ENCODE data around the gene PDE6H.

The PDE6H gene

DNA sequence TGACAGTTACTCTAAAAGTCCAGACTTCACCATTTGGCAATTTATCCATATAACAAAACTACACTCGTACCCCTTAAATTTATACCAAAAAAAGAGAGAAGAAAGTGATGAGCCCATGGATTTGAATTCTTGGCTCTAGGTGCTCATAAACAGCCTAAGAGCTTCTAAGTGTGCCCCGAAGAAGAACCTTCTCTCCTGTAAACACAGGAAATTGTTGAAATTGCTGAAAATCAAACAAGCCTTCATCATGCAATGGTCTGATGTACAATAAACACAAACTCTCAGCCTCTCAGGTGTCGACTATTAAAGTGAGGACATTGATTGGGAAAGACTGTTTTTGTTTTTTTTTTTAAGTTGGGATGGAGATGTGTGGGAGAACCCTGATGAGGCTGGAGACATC lies 21.8 kb downstream of the PDE6H start:
- Histone ChIP-seq H3K36me3 (ENCODE audit: insufficient read depth, low read length) (no peaks in the 10 kb centered on the region), H3K27ac (ENCODE audit: low read length) (no peak overlapping the region), H3K9ac (ENCODE audit: low read depth, low read length) (no peak overlapping the region), H4K20me1 (ENCODE audit: insufficient read depth, low read length) (no peaks in the 10 kb centered on the region), H2AFZ (ENCODE audit: low read depth, low read length) (no peak overlapping the region; the same call in 1 of the 2 replicates), H3K79me2 (ENCODE audit: insufficient read depth, low read length) (no peaks in the 10 kb centered on the region), H3K4me1 (ENCODE audit: insufficient read depth, low read length) (peaks cover 20% of the 10 kb centered on the region), H3K4me2 (ENCODE audit: insufficient read depth, low read length) (no peak overlapping the region), H3K4me3 (ENCODE audit: low read depth in 1 of 2, low read length in 2 of 2) (no peak overlapping the region), H3K27me3 (ENCODE audit: insufficient read depth, low read length, poor library complexity) (no peaks in the 10 kb centered on the region), H3K9me3 (ENCODE audit: insufficient read depth, low read length, severe bottlenecking) (no peaks in the 10 kb centered on the region)
- no peak for TF ChIP-seq EZH2 (IDR thresholded peaks at IDR 0.05; ENCODE audit: borderline replicate concordance, low read depth, low read length, severe bottlenecking)
- TF ChIP-seq, protein P1, sequence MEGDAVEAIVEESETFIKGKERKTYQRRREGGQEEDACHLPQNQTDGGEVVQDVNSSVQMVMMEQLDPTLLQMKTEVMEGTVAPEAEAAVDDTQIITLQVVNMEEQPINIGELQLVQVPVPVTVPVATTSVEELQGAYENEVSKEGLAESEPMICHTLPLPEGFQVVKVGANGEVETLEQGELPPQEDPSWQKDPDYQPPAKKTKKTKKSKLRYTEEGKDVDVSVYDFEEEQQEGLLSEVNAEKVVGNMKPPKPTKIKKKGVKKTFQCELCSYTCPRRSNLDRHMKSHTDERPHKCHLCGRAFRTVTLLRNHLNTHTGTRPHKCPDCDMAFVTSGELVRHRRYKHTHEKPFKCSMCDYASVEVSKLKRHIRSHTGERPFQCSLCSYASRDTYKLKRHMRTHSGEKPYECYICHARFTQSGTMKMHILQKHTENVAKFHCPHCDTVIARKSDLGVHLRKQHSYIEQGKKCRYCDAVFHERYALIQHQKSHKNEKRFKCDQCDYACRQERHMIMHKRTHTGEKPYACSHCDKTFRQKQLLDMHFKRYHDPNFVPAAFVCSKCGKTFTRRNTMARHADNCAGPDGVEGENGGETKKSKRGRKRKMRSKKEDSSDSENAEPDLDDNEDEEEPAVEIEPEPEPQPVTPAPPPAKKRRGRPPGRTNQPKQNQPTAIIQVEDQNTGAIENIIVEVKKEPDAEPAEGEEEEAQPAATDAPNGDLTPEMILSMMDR (IDR thresholded peaks at IDR 0.05; ENCODE audit: borderline replicate concordance, extremely low read depth, low read length, poor library complexity, severe bottlenecking) = no peak
- no peak for DNase-seq
- ATAC-seq (ENCODE audit: insufficient read depth, low read depth) = no peak

GRCh38 chr12:14995583-14996425 lies 23.0 kb downstream of the PDE6H start:
- Histone ChIP-seq H3K4me3 (ENCODE audit: low read depth in 1 of 2, low read length in 2 of 2) (no peak overlapping the region), H3K36me3 (ENCODE audit: insufficient read depth, low read length) (no peaks in the 10 kb centered on the region), H3K4me2 (ENCODE audit: insufficient read depth, low read length) (no peak overlapping the region), H3K4me1 (ENCODE audit: insufficient read depth, low read length) (peaks cover 20% of the 10 kb centered on the region), H3K79me2 (ENCODE audit: insufficient read depth, low read length) (no peaks in the 10 kb centered on the region), H3K27ac (ENCODE audit: low read length) (peak overlapping the region; percentile 60), H2AFZ (ENCODE audit: low read depth, low read length) (peak overlapping the region; percentile 61), H3K9ac (ENCODE audit: low read depth, low read length) (no peak overlapping the region), H4K20me1 (ENCODE audit: insufficient read depth, low read length) (no peaks in the 10 kb centered on the region), H3K9me3 (ENCODE audit: insufficient read depth, low read length, severe bottlenecking) (no peaks in the 10 kb centered on the region), H3K27me3 (ENCODE audit: insufficient read depth, low read length, poor library complexity) (no peaks in the 10 kb centered on the region)
- no peak for DNase-seq
- no peak for TF ChIP-seq EZH2 (IDR thresholded peaks at IDR 0.05; ENCODE audit: borderline replicate concordance, low read depth, low read length, severe bottlenecking)
- TF ChIP-seq, protein P1 (IDR thresholded peaks at IDR 0.05; ENCODE audit: borderline replicate concordance, extremely low read depth, low read length, poor library complexity, severe bottlenecking) = peak; percentile 80
- peak; percentile 63; the same call in 2 of the 3 replicates for ATAC-seq (ENCODE audit: insufficient read depth, low read depth)

DNA sequence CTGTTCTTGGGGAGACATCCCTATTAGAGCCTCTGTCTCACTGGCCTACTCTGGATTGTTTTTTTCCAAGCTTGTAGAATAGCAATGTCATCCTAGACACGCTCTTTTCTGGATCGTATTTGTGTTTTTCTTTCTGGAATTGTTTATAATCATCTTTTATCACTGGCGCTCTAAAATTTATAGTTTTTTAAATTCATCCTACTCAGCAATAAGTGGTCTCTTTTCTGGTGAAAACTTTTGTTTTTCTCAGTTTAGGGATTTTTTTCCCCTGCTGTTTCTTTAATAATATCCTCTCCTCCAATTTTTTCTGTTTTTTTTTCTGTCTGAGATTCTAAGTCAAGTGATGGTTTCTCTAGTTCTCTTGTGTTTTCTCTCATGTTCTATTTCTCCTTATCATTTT lies 25.2 kb downstream of the PDE6H start:
- no peak overlapping the region for H3K4me3 ChIP-seq (ENCODE audit: low read depth in 1 of 2, low read length in 2 of 2)
- no peak for TF ChIP-seq EZH2 (IDR thresholded peaks at IDR 0.05; ENCODE audit: borderline replicate concordance, low read depth, low read length, severe bottlenecking)
- TF ChIP-seq, protein P1 (IDR thresholded peaks at IDR 0.05; ENCODE audit: borderline replicate concordance, extremely low read depth, low read length, poor library complexity, severe bottlenecking) = no peak
- H4K20me1 ChIP-seq (ENCODE audit: insufficient read depth, low read length) = no peaks in the 10 kb centered on the region
- no peaks in the 10 kb centered on the region for H3K36me3 ChIP-seq (ENCODE audit: insufficient read depth, low read length)
- H3K27ac ChIP-seq (ENCODE audit: low read length) = no peak overlapping the region
- ATAC-seq (ENCODE audit: insufficient read depth, low read depth) = no peak
- H3K4me2 ChIP-seq (ENCODE audit: insufficient read depth, low read length) = no peak overlapping the region
- H3K9ac ChIP-seq (ENCODE audit: low read depth, low read length) = no peak overlapping the region
- peaks cover 20% of the 10 kb centered on the region for H3K4me1 ChIP-seq (ENCODE audit: insufficient read depth, low read length)
- H3K79me2 ChIP-seq (ENCODE audit: insufficient read depth, low read length) = no peaks in the 10 kb centered on the region
- H3K9me3 ChIP-seq (ENCODE audit: insufficient read depth, low read length, severe bottlenecking) = no peaks in the 10 kb centered on the region
- H3K27me3 ChIP-seq (ENCODE audit: insufficient read depth, low read length, poor library complexity) = peaks cover 9% of the 10 kb centered on the region
- no peak for DNase-seq
- H2AFZ ChIP-seq (ENCODE audit: low read depth, low read length) = no peak overlapping the region

Measured in DND-41 (cell line).